MM.1S (cell line): ENCODE data around the gene POLE.

ENCODE experiments used
- DNase-seq: peaks from one replicate; pipeline ENCODE4 v3.0.0-alpha.2; 2015
- H2AFZ ChIP-seq: fragments of 300-600 bp; sonication (generic); 2 replicates; pipeline ENCODE4 v1.6.0; 2016; ENCODE audit warnings: antibody characterized with exemption, low read length
- H3F3A ChIP-seq: fragments of 300-600 bp; sonication (generic); 2 replicates; pipeline ENCODE4 v1.6.1; 2016; ENCODE audit warnings: mild to moderate bottlenecking, antibody characterized with exemption, low read length, moderate library complexity, mixed read lengths; ENCODE audit not compliant: insufficient read depth
- H3K27ac ChIP-seq: fragments of 300-600 bp; sonication (generic); 2 replicates; pipeline ENCODE4 v1.5.1; 2016; ENCODE audit warnings: mild to moderate bottlenecking, low read length
- H3K27me3 ChIP-seq: fragments of 300-600 bp; sonication (generic); replicated peaks from 2 replicates; pipeline ENCODE4 v1.6.0; 2016; ENCODE audit warnings: low read length; ENCODE audit not compliant: insufficient read depth
- H3K36me3 ChIP-seq: fragments of 300-600 bp; sonication (generic); replicated peaks from 2 replicates; pipeline ENCODE4 v1.6.1; 2016; ENCODE audit warnings: mild to moderate bottlenecking, low read length, mixed read lengths; ENCODE audit not compliant: insufficient read depth
- H3K4me1 ChIP-seq: fragments of 300-600 bp; sonication (generic); 2 replicates; pipeline ENCODE4 v1.6.1; 2016; ENCODE audit warnings: low read length, mixed read lengths
- H3K4me2 ChIP-seq: fragments of 300-600 bp; sonication (generic); 2 replicates; pipeline ENCODE4 v1.6.0; 2016; ENCODE audit warnings: low read depth, low read length
- H3K4me3 ChIP-seq: fragments of 300-600 bp; sonication (generic); 2 replicates; pipeline ENCODE4 v1.5.1; 2016; ENCODE audit warnings: low read length, mixed read lengths
- H3K79me2 ChIP-seq: fragments of 300-600 bp; sonication (generic); 2 replicates; pipeline ENCODE4 v1.6.1; 2016; ENCODE audit warnings: mixed run types, low read length, mixed read lengths
- H3K9ac ChIP-seq: fragments of 300-600 bp; sonication (generic); 2 replicates; pipeline ENCODE4 v1.6.1; 2016; ENCODE audit warnings: low read length, mixed read lengths
- H3K9me2 ChIP-seq: fragments of 300-600 bp; sonication (generic); replicated peaks from 2 replicates; pipeline ENCODE4 v1.6.1; 2016; ENCODE audit warnings: mild to moderate bottlenecking, low read length, mixed read lengths; ENCODE audit not compliant: insufficient read depth
- H3K9me3 ChIP-seq: fragments of 300-600 bp; sonication (generic); replicated peaks from 2 replicates; pipeline ENCODE4 v1.6.1; 2016; ENCODE audit warnings: mild to moderate bottlenecking, low read length, mixed read lengths; ENCODE audit not compliant: insufficient read depth
- H4K20me1 ChIP-seq: fragments of 300-600 bp; sonication (generic); 2 replicates; pipeline ENCODE4 v1.6.1; 2016; ENCODE audit warnings: mild to moderate bottlenecking, low read length, moderate library complexity, mixed read lengths; ENCODE audit not compliant: insufficient read depth
- CTCF ChIP-seq: fragments of 300-600 bp; sonication (generic); IDR thresholded peaks from 2 replicates; pipeline ENCODE4 v1.5.1; 2016; ENCODE audit warnings: antibody characterized with exemption, low read length, mixed read lengths
- EZH2 ChIP-seq: fragments of 300-600 bp; sonication (generic); optimal IDR thresholded peaks from 2 replicates; pipeline ENCODE3; 2017; ENCODE audit warnings: low read depth, mild to moderate bottlenecking, antibody characterized with exemption, low read length, mixed read lengths
- EZH2phosphoT487 ChIP-seq: fragments of 300-600 bp; sonication (generic); IDR thresholded peaks from 2 replicates; pipeline ENCODE4 v1.6.1; 2018; ENCODE audit warnings: antibody characterized with exemption, low read length

The POLE gene

GRCh38 chr12:132657004-132657727, 30.0 kb downstream of the POLE start:
- H3K9ac ChIP-seq: no peak overlapping the region
- no peaks in the 10 kb centered on the region for H3K27me3 ChIP-seq
- TF ChIP-seq EZH2 (no peak), EZH2phosphoT487 (no peak), CTCF (no peak)
- H3K36me3 ChIP-seq: no peaks in the 10 kb centered on the region
- DNase-seq: no peak
- no peaks in the 10 kb centered on the region for H3K4me1 ChIP-seq
- H2AFZ ChIP-seq: no peak overlapping the region
- no peaks in the 10 kb centered on the region for H3K79me2 ChIP-seq
- no peak overlapping the region for H3K4me3 ChIP-seq
- H3K27ac ChIP-seq: no peak overlapping the region
- H4K20me1 ChIP-seq: no peaks in the 10 kb centered on the region
- no peaks in the 10 kb centered on the region for H3K9me3 ChIP-seq
- H3F3A ChIP-seq: no peaks in the 10 kb centered on the region
- no peak overlapping the region for H3K4me2 ChIP-seq
- H3K9me2 ChIP-seq: no peaks in the 10 kb centered on the region

GRCh38 chr12:132653567-132654290, 33.4 kb downstream of the POLE start:
- H3F3A ChIP-seq: no peaks in the 10 kb centered on the region
- no peaks in the 10 kb centered on the region for H3K36me3 ChIP-seq
- no peaks in the 10 kb centered on the region for H3K27me3 ChIP-seq
- no peaks in the 10 kb centered on the region for H3K79me2 ChIP-seq
- H3K27ac ChIP-seq: no peak overlapping the region
- no peak for TF ChIP-seq EZH2
- DNase-seq: no peak
- H3K4me3 ChIP-seq: no peak overlapping the region
- H3K4me2 ChIP-seq: no peak overlapping the region
- H3K9me3 ChIP-seq: no peaks in the 10 kb centered on the region
- H4K20me1 ChIP-seq: no peaks in the 10 kb centered on the region
- no peak overlapping the region for H3K9ac ChIP-seq
- H3K4me1 ChIP-seq: no peaks in the 10 kb centered on the region
- no peaks in the 10 kb centered on the region for H3K9me2 ChIP-seq
- no peak overlapping the region for H2AFZ ChIP-seq

DNA sequence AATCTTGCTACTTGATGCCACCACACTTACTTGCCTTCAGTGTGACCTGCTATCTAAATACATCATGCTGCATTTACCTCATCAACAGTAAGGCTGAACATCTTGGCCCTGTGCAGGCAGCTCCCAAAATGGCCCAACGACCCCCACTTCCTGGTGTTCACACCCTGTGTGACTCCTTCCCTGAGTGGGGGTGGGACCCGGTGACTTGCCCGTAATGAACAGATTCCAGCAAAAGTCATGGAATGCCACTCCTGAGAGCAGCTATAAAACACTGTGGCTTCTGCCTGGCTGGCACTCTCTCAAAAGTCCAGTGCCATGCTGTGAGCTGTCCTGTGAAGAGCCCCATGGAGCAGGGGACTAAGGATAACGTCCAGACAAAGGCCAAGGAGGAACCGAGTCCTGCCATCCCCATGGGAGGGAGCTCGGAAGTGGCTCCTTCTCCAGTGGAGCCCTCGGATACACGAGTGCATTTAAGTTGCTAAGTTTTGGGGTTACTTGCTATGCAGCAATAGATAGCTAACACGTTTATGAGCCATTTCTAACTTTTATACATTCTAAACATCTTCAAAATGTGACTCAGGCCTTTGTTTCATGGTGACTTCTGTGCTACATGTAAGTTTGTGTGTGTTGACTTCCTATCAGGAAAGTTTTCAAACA, 35.6 kb downstream of the POLE start:
- H3K79me2 ChIP-seq: no peaks in the 10 kb centered on the region
- no peaks in the 10 kb centered on the region for H4K20me1 ChIP-seq
- no peaks in the 10 kb centered on the region for H3K4me1 ChIP-seq
- H3K9me3 ChIP-seq: no peaks in the 10 kb centered on the region
- no peak overlapping the region for H3K9ac ChIP-seq
- no peak overlapping the region for H3K4me2 ChIP-seq
- no peaks in the 10 kb centered on the region for H3K9me2 ChIP-seq
- no peak overlapping the region for H3K27ac ChIP-seq
- H3K36me3 ChIP-seq: no peaks in the 10 kb centered on the region
- H2AFZ ChIP-seq: no peak overlapping the region
- no peaks in the 10 kb centered on the region for H3F3A ChIP-seq
- H3K4me3 ChIP-seq: no peak overlapping the region
- H3K27me3 ChIP-seq: no peaks in the 10 kb centered on the region
- no peak for DNase-seq
- TF ChIP-seq EZH2phosphoT487 (no peak), EZH2 (no peak), CTCF (no peak)
